Medulla oblongata (tissue), 1 donor: ENCODE measurements around the gene TASP1.

ENCODE experiments used
- DNase-seq: peaks from one replicate; pipeline ENCODE4 v3.0.0-alpha.2; 2015; ENCODE audit errors: extremely low spot score

The TASP1 gene

GRCh38 chr20:13348311-13349234 is 290.2 kb downstream of the TASP1 start:
- DNase-seq: no peak

- DNase-seq: no peak
Observed at GRCh38 chr20:13344671-13345070, 294.1 kb downstream of the TASP1 start.

- DNase-seq: no peak
Observed at GRCh38 chr20:13342469-13343242, 296.1 kb downstream of the TASP1 start.

GRCh38 chr20:13341737-13342393 is 296.9 kb downstream of the TASP1 start:
- no peak for DNase-seq

- no peak for DNase-seq
Observed at GRCh38 chr20:13340088-13340487, 298.6 kb downstream of the TASP1 start.
